ENCODE data around the gene APBA2. TPM values are rescaled to one million over a fixed set of nuclear protein-coding genes. Genes with fewer than 3 reads are reported as not detected.

APBA2 gene
- total RNA-seq, 1 donor from 2014 or later = 35.8 TPM

GRCh38 chr15:29135309-29135657, 249.5 kb downstream of the APBA2 start:
- Histone ChIP-seq H3K4me3 (no peak overlapping the region), H3K79me2 (ENCODE audit: low read depth) (no peaks in the 10 kb centered on the region), H3K4me2 (no peak overlapping the region), H3K4me1 (peaks cover 7% of the 10 kb centered on the region), H4K20me1 (ENCODE audit: low read depth) (no peaks in the 10 kb centered on the region), H3K9ac (no peak overlapping the region), H3K27ac (no peak overlapping the region), H3F3A (ENCODE audit: low read depth) (peaks cover 8% of the 10 kb centered on the region), H3K36me3 (no peaks in the 10 kb centered on the region), H3K9me3 (ENCODE audit: low read depth) (no peaks in the 10 kb centered on the region), H2AFZ (replicated peaks) (no peak overlapping the region), H3K27me3 (no peaks in the 10 kb centered on the region)
- Mint-ChIP-seq H3K4me1 (peaks cover 27% of the 10 kb centered on the region), H3K27me3 (ENCODE audit: insufficient read depth, low read depth) (peaks cover 9% of the 10 kb centered on the region), H3K4me3 (no peak overlapping the region), H3K27ac (no peak overlapping the region), H3K9me3 (no peaks in the 10 kb centered on the region), H3K36me3 (no peaks in the 10 kb centered on the region)
- no peak for TF ChIP-seq CTCF (IDR thresholded peaks at IDR 0.05)
- TF ChIP-seq EZH2 (IDR thresholded peaks at IDR 0.05) = no peak
- TF ChIP-seq EZH2phosphoT487 (IDR thresholded peaks at IDR 0.05) = no peak
- no peak for DNase-seq (ENCODE audit: low spot score)

GRCh38 chr15:29135702-29136646, 250.2 kb downstream of the APBA2 start:
- no peaks in the 10 kb centered on the region for H3K9me3 Mint-ChIP-seq
- no peak for DNase-seq (ENCODE audit: low spot score)
- no peaks in the 10 kb centered on the region for H3K36me3 Mint-ChIP-seq

GRCh38 chr15:29138260-29138659, 252.5 kb downstream of the APBA2 start:
- Histone ChIP-seq H3K27me3 (peaks cover 4% of the 10 kb centered on the region), H3K9me3 (ENCODE audit: low read depth) (no peaks in the 10 kb centered on the region), H3K36me3 (no peaks in the 10 kb centered on the region), H3K27ac (no peak overlapping the region), H3K4me1 (peaks cover 7% of the 10 kb centered on the region), H4K20me1 (ENCODE audit: low read depth) (no peaks in the 10 kb centered on the region), H3F3A (ENCODE audit: low read depth) (no peaks in the 10 kb centered on the region), H3K79me2 (ENCODE audit: low read depth) (no peaks in the 10 kb centered on the region), H3K4me3 (no peak overlapping the region), H3K4me2 (no peak overlapping the region), H2AFZ (replicated peaks) (no peak overlapping the region), H3K9ac (no peak overlapping the region)
- no peak for TF ChIP-seq CTCF (IDR thresholded peaks at IDR 0.05)
- TF ChIP-seq EZH2 (IDR thresholded peaks at IDR 0.05) = no peak
- TF ChIP-seq EZH2phosphoT487 (IDR thresholded peaks at IDR 0.05) = no peak
- Mint-ChIP-seq H3K36me3 (no peaks in the 10 kb centered on the region), H3K4me3 (no peak overlapping the region), H3K27ac (peak overlapping the region; percentile 32), H3K9me3 (no peaks in the 10 kb centered on the region), H3K27me3 (ENCODE audit: insufficient read depth, low read depth) (peaks cover 8% of the 10 kb centered on the region), H3K4me1 (peaks cover 28% of the 10 kb centered on the region)
- DNase-seq (ENCODE audit: low spot score) = no peak

More at GRCh38 chr15:29135702-29136646, 250.2 kb downstream of the APBA2 start:
- H3K27ac ChIP-seq = no peak overlapping the region
- no peak overlapping the region for H3K4me3 ChIP-seq
- Mint-ChIP-seq H3K27me3 (ENCODE audit: insufficient read depth, low read depth) (peaks cover 11% of the 10 kb centered on the region), H3K4me1 (peaks cover 28% of the 10 kb centered on the region), H3K27ac (no peak overlapping the region), H3K4me3 (no peak overlapping the region)
- H3F3A ChIP-seq (ENCODE audit: low read depth) = peaks cover under 1% of the 10 kb centered on the region
- H4K20me1 ChIP-seq (ENCODE audit: low read depth) = no peaks in the 10 kb centered on the region
- H3K4me1 ChIP-seq = peaks cover 7% of the 10 kb centered on the region
- H3K79me2 ChIP-seq (ENCODE audit: low read depth) = no peaks in the 10 kb centered on the region
- no peaks in the 10 kb centered on the region for H3K36me3 ChIP-seq
- H2AFZ ChIP-seq (replicated peaks) = no peak overlapping the region
- no peak for TF ChIP-seq EZH2 (IDR thresholded peaks at IDR 0.05)
- no peak for TF ChIP-seq CTCF (IDR thresholded peaks at IDR 0.05)
- TF ChIP-seq EZH2phosphoT487 (IDR thresholded peaks at IDR 0.05) = no peak
- no peak overlapping the region for H3K4me2 ChIP-seq
- H3K27me3 ChIP-seq = peaks cover 4% of the 10 kb centered on the region
- no peak overlapping the region for H3K9ac ChIP-seq
- no peaks in the 10 kb centered on the region for H3K9me3 ChIP-seq (ENCODE audit: low read depth)
